ENCODE data around the gene LRRFIP1.
"Not testable (repeated sequence)": the region's sequence is repeated elsewhere in the genome, so short reads cannot be mapped to it uniquely, and the experiment has no call there.

The LRRFIP1 gene

DNA sequence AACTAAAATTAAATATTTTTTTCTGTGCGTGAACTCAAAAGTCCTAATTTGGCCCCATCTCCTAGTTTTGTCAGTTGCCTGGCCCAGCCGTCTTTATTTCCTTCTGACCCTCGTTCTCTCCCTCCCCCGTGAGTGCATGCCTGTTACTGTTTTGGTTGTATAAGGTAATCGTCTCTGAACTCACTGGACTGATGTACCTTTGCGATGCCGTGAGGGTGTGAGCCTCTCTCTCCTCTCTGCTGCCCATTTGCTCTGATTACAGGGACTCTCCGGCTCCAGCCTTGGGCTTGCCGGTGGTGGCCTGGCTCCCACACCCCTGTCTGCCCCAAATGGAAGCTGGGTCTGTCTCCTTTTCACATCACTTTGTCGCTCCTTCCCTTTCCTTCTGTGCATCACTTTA, 104.7 kb downstream of the LRRFIP1 start:
- DNase-seq, result no peak

- DNase-seq, result no peak
Measured at GRCh38 chr2:237732790-237733381, 105.5 kb downstream of the LRRFIP1 start.

DNA sequence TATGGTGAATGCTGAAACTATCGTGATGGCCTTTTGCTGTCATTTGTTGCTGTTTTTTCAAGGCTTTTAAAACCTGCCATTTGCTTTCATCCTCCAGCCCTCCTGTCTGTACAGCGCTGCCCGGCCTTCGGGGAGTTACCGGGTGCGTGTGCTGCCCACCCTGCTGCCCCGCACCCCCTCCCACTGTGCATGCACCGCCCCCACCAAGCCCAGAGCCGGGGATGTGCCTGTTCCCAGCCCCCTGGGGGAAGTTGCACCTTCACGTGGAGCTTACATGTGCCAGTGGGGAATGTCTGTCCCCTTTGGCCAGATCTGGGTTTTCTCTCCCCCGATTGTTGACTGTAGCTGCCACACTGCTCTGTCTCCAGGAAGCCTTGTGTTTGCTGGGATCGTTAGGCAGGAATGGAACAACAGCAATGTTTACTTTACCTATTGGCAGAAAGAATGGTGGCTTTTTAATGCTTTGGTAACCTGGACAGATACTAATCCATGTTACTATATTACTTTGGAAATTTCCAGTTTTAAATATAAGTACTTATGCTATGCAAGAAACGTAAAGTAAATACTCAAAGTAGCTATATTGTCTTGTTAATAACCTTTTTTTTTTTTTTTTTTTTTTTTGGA, 106.4 kb downstream of the LRRFIP1 start:
- no peak for DNase-seq

DNA sequence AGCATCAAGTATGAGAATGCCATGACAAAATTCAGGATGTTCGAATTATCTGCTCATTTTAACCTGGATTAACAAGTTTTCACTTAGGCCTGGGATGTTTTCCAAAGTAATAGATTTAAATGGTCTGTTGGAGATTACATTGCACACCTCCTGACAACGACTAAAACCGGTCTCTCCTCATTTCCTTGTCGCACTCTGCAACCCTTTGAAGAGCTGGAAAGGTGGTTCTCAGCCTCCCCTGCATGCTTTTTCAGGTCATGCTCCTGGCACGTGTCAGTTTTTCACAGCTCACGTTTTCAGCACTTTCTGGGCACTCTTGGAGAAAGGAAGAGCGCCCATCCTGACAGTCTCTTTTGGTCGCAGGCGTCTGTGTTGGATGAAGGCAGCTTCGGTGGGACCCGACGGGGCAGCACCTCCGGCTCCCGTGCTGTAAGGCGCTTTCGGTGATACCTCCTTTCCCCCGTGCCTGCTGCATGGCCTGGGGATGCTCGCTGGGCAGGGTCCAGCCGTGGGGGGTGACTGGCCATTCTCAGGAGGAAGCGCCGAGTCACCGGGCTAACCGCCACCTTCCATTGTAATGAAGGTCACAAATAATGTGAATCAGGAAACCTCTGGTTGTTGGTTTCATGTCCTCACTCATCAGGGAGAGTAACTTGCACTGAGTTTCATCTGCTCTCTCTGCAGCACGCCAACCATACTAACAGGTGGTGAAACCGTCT, 107.7 kb downstream of the LRRFIP1 start:
- DNase-seq, result no peak

DNA sequence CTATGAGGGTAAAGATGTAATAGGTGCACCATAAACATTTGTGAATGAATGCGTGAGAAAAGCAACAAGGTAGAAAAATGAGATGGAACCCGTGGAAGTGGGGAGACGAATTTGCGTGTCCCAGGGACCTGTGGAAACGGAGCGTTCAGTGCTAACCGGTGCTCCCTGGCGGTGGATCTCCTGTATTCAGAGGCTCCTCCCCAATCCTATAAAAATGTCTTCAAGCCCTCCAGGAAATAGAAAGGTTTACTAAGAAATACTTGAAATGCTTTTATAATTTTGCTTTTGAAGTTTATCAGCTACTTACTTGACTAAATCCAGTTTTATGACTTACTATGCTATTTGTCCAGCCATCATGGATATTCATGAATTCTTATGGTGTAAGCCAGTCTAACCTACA, 108.4 kb downstream of the LRRFIP1 start:
- no peak for DNase-seq

DNA sequence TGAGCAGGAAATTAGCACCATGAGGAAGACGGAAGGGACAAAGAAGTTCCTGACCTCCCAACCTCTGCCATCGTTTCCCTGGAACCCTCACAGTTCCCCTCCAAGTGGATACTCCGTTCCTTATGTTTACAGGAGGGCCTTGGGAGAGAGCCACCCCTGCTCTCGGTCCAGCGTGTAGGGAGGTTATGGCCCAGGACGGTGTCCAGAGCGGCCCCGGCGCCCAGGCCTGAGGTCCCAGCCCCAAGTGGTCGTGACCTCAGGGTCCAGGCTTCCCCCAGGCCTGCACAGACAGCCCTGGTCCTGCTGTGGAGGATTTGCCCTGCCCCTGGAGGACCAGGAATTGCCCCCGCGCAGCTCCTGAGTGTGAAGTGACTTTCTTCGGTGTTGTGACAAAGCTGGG, 109.4 kb downstream of the LRRFIP1 start:
- no peak for DNase-seq

DNA sequence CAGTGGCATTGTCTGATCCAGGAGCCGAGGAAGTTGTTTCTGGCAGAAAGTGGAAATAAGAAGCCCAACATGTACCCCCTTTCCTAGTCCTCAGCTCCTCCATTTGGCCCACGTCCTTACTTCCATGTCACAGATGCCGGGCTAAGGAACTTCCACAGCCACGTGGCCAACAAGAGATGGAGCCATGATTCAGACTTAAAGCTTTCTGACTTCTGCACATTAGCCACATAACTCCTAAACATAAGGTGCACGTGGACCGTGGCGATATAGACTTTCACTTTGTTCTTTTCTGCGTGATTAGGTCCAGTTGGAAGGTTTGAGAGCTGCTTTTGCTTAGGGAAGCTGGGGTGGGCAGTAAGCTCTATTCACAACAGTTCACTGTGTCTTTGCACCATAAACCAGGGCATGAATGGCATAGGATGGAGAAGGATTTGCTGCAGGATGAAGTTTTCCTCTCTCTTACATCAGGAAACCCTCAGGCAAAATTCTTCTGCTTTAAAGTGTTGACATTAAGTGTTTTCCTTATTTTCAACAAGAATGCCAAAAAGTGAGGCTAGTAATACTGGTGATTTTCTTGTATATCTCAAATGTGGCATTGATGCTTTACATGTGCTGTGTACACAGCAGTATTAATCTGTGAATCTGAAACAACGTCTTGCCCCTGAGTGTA, 109.9 kb downstream of the LRRFIP1 start:
- DNase-seq, result no peak

DNA sequence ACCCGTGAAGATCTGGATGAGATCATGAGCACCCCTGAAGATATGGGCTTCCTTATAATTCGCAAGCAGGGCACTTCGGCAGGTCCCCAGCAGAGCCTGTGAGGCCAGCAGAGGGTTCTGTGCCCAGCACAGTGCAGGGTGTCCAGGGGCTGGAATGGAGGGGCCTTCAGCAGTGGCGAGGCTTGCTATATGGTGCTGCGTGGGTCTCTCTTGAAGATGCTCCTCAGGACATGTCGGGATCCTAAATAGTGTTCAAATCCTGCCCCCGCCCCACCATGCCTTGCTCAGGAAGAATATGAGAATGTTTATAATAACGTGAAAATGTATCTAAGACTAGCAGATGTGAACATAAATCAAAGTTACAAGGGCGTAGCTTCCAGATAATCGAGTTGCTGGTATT, 110.9 kb downstream of the LRRFIP1 start:
- no peak for DNase-seq

GRCh38 chr2:237739101-237739500, 111.7 kb downstream of the LRRFIP1 start:
- DNase-seq, result no peak

DNA sequence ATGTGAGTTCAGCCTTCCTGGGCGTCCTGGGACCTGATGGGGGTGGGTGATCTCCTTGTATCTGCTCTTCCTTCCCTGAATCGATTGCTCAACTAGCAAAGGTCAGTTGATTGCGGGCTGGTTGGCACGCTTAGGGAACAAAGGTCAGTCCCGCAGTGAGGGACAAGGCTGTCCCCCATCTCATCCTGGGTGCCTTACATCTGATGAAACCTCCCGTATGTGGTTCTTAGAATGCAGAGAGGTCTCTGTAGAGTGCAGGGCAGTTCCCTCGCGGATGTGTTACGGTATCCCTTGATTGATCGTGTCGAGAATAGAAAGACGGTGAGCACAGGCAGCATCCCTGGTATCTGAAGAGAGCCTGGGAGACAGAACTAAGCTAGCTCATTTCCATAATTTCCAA, 114.8 kb downstream of the LRRFIP1 start:
- no peak for DNase-seq

DNA sequence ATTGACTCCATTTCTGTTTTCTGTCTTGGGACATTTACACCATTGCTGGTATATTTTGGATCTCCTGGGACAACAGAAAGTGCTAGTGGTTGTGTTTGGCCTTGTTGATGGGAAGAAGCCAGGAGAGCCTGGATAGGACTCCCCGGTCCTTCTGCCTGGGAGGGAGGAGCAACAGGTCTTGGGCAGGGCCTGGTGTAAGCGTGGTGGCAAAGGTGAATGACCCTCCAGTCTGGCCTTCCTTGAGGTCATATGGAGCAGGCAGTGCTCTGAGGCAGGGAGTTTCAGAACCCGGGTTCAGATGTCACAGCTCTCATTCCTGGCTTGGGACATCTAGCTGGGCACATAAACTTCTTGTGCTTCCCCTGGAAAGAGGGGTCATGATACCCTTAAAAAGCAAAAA, 115.2 kb downstream of the LRRFIP1 start:
- DNase-seq, result no peak

DNA sequence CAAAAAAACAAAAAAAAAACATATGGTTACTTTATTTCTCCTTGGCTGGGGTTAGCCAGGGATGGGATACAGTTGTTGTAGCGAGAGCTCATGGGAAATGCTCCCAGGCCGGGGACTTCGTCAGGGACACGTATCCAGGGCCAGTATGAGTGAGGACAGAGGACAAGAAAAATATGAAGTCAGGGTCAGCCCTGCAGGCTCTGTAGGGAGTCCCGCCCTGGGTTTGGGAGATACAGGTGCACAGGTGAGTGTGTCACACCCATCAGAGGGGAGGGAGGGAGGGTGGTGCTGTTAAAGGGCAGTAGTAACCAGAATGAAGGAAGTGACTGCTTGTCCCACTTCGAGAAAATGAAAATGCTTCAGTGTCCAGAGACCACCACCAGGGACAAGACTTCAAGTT, 115.6 kb downstream of the LRRFIP1 start:
- no peak for DNase-seq

DNA sequence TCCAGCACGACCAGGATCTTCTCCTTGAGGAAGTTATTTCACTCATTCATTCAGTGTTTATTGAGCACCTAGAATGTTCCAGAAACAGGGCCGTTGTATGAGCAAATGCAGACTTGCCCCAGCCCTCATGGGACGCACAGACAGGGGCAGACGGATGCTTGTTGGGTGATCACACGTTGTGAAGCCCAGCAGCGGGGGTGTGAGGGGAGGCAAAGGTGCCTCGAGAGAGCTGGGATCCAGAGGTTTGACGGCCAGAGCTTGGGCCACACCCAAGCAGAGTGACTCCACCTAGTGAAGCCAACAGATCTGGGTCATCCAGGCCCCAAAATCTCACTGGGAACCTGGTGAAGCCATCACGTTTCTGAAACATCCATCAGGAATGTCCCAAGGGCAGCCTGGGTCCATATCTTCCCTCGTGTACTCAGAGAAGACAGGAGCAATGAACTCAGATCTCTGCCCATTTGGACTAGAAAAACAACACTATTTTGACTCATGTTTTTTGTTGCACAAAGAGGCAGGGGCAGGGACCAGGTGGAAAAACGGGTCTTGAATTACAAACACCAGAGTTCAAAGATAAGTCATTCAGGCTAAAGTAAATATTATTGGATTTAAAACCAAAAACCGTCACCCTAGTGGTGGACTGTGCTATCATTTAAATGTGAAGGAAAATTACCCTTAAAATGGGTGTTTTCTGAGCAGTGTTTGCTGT, 116.3 kb downstream of the LRRFIP1 start:
- DNase-seq, result no peak

- no peak for DNase-seq
Measured at GRCh38 chr2:237744270-237744612, 116.9 kb downstream of the LRRFIP1 start.

DNA sequence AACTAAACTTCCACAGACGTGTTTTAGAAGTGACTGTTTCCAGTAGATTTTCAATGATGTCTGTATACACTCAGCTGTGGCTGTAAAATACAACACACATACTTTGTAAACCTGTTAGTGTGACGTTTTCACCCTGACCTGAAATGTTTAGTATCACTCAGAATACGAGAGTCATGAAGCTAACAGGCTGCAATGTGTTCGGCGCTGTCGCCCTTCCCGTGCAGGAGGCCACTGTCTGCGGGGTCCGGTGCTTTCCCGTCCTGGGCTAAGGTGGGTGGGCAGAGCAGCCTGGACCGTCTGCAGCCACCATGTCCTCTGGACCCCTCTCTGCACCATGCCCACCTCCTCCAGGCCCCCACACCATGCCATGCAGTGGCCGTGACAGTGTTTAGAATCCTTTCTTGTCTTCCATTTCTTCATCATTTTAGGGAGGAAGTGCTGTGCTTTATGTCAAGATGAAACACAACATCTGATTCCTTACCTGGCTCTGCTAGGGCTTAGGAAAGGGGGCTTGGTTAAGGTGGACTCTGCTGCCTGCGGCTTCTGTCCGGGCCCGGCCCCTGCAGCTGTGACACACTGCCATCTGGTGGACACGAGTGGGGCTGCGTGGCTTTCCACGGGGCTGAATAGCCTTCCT, 117.3 kb downstream of the LRRFIP1 start:
- DNase-seq, result peak; percentile 31

GRCh38 chr2:237745250-237745613, 117.8 kb downstream of the LRRFIP1 start:
- no peak for DNase-seq

DNA sequence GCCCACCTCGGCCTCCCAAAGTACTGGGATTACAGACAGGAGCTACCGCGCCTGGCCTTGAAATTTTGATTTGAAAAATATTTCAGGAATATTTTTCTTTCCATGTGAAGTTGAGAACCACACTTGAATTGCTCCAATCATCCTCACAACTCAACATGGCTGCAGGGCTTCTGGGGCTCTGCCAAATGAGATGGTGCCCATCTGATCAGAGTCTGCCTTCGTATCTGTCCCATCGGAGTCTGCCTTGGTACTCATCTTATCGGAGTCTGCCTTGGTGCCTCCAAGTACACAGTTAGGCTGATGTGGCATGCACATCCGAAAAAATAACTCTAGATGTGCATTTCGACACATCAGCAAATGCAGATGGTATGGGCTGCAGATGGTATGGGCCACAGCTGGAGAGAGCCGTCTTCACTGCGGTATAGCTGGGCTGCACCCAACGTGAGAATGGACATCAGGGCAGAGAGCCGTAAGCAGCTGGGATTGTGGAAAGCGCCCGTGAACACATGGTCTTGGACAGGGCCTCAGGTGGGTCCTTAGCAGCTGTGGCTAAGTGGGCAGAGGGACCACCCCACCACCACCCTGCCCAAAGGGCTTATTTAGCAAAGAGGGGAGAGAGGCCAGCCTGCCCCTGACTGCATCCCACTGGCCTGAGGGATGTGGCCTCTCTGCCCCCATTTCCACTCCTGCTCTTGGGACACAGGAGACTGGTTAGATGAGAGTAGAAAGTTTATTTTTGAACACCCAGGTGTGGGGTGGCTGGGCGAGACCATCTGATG, 119.1 kb downstream of the LRRFIP1 start:
- no peak for DNase-seq

DNA sequence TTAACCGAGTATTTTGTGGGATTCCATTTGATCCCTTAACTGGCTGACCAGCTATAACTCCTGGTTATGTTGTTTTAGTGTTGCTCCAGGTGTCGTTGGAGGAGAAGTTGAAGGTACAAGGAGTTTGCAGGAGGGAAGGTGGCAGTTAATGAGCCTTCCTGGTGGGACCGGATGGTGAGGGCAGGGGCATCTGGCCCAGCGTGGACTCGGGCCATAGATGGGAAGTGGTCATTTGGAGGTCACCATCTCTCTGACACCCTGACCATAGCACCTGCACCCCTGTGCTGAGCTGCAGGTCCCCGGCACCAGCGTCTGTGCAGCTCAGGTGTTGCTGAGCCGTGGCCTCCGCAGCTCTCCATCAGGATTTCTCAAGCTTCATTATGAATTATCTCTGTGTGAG, 119.8 kb downstream of the LRRFIP1 start:
- no peak for DNase-seq

DNA sequence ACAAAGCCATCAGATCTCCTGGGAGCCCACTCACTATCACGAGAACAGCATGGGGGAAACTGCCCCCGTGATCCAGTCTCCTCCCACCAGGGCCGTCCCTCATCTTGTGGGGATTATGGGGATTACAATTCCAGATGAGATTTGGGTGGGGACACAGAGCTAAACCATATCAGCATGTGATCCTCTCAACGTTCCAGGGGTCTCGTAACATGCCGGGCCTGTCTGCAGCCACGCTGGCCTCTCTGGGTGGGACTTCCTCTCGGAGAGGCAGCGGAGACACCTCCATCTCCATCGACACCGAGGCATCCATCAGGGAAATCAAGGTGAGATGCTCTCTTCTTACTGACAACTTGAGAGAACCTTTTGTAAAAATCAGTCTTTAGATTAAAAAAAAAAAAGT, 121.6 kb downstream of the LRRFIP1 start:
- no peak for DNase-seq

DNA sequence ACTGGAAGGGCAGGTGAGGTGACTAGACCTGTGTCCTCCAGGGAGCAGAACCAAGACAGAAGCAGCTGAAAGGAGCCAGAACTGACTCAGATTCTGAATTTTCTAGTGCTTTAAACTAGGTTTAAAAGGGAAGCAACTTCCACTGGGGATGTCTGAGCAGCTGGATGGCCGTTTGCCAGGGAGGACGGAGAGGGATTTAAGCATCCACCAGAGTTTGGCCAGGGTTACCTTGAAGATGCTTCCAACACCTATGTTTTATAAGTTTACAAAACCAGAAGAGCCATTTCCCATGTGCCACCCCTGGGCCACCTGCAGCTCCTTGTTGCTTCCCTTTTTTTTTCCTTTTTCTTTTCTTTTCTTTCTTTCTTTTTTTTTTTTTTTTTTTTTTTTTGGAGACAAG, 122.6 kb downstream of the LRRFIP1 start:
- DNase-seq, result no peak

GRCh38 chr2:237750441-237750840, 123.1 kb downstream of the LRRFIP1 start:
- not testable (repeated sequence) for DNase-seq

DNA sequence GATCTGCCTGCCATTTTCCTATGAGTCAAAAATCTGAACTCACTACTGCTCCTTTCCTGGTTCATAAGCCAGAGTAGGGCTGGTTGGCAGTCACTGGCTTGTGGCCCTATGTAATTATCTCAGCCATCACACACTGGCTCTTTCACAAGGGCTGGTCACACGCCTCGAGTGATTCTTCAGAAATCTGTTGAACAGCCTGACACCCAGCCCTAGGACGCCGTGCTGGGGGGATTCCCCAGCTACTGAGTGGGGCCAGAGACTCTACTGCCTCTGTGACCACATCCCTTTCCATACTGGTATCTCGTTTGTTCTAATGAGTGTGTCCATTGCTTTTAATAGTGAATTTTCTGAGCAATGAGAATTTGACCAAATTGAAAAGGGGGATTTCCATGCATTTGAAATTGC, 125.4 kb downstream of the LRRFIP1 start:
- no peak for DNase-seq
